ENCODE data around the gene GZMM.

GRCh38 chr19:573519-573825 lies 29.6 kb downstream of the GZMM start:
- TF ChIP-seq CTCF (IDR thresholded peaks at IDR 0.05) (no peak), POLR2A (IDR thresholded peaks at IDR 0.05) (no peak)

Data from body of pancreas (tissue), 4 donors.